Measurements from ENCODE around the gene DPEP1. TPM values are rescaled to one million over a fixed set of nuclear protein-coding genes. Genes with fewer than 3 reads are reported as not detected.

DPEP1 gene
- total RNA-seq, 1 experiment from 2014 or later: 1.1 TPM

DNA sequence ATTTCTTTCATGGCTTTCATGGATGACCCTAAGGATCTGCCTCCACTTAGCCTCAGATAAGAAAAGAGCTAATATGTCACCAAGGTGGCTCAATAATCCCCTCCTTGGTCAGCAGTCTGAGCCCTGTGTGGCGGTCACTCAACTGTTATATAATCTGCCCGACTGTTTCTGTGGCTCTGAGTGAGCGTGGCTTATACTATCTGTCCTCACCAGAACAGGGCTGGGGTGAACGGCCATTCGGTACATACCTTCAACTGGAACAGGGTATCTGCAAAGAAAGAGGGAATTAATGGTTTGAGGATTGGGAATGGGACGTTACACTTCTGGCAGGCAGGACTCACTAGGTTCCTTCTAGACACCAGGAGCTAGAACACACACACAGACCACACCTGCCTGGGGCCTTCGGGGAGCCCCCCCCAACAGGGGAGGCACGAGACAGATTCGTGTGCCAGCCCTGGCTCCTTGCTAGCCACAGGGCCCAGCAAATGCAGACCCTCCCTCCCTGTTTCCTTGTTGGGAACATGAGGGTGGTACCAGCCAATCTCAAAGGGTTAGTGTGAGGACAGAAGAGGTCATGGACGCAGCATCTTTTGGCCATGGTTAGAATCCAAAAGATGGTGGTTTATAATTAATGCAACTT lies 40.3 kb downstream of the DPEP1 start:
- DNase-seq (ENCODE audit: low read depth, low spot score) (no peak), ATAC-seq (no peak)
- no peak overlapping the region for H3K4me2 ChIP-seq (ENCODE audit: low read length)
- TF ChIP-seq SIN3A (IDR thresholded peaks at IDR 0.05; ENCODE audit: low read depth): no peak
- no peak for TF ChIP-seq REST (IDR thresholded peaks at IDR 0.05; ENCODE audit: low read depth)
- TF ChIP-seq TCF7L2 (IDR thresholded peaks at IDR 0.05; ENCODE audit: borderline replicate concordance, extremely low read depth, insufficient read depth, insufficient read length): no peak
- no peak for TF ChIP-seq CTCF (IDR thresholded peaks at IDR 0.05 in 2 of 3, conservative IDR thresholded peaks at IDR 0.05 in 1 of 3; ENCODE audit: borderline replicate concordance in 1 of 3, insufficient read depth in 1 of 3, low read depth in 2 of 3, low read length in 2 of 3)
- TF ChIP-seq CEBPB (IDR thresholded peaks at IDR 0.05; ENCODE audit: low read depth): no peak
- TF ChIP-seq ATF3 (IDR thresholded peaks at IDR 0.05): no peak
- TF ChIP-seq RAD21 (IDR thresholded peaks at IDR 0.05; ENCODE audit: low read depth): no peak
- TF ChIP-seq CBX3 (IDR thresholded peaks at IDR 0.05; ENCODE audit: low read depth): no peak
- TF ChIP-seq EZH2 (IDR thresholded peaks at IDR 0.05): no peak
- TF ChIP-seq SP1 (IDR thresholded peaks at IDR 0.05; ENCODE audit: low read depth): no peak
- no peak for TF ChIP-seq POLR2A (IDR thresholded peaks at IDR 0.05; ENCODE audit: borderline replicate concordance, extremely low read depth, insufficient read depth, insufficient read length)
- no peak for TF ChIP-seq EZH2phosphoT487 (IDR thresholded peaks at IDR 0.05; ENCODE audit: borderline replicate concordance)
- TF ChIP-seq YY1 (IDR thresholded peaks at IDR 0.05; ENCODE audit: extremely low read depth, insufficient replicate concordance, low read depth, low read length): no peak
- TF ChIP-seq ELF1 (IDR thresholded peaks at IDR 0.05; ENCODE audit: borderline replicate concordance, low read depth): no peak
- TF ChIP-seq, protein P1, sequence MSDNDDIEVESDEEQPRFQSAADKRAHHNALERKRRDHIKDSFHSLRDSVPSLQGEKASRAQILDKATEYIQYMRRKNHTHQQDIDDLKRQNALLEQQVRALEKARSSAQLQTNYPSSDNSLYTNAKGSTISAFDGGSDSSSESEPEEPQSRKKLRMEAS (IDR thresholded peaks at IDR 0.05): no peak
- TF ChIP-seq SRF (IDR thresholded peaks at IDR 0.05; ENCODE audit: low read depth): no peak
- TF ChIP-seq, protein P2, sequence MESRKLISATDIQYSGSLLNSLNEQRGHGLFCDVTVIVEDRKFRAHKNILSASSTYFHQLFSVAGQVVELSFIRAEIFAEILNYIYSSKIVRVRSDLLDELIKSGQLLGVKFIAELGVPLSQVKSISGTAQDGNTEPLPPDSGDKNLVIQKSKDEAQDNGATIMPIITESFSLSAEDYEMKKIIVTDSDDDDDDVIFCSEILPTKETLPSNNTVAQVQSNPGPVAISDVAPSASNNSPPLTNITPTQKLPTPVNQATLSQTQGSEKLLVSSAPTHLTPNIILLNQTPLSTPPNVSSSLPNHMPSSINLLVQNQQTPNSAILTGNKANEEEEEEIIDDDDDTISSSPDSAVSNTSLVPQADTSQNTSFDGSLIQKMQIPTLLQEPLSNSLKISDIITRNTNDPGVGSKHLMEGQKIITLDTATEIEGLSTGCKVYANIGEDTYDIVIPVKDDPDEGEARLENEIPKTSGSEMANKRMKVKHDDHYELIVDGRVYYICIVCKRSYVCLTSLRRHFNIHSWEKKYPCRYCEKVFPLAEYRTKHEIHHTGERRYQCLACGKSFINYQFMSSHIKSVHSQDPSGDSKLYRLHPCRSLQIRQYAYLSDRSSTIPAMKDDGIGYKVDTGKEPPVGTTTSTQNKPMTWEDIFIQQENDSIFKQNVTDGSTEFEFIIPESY (IDR thresholded peaks at IDR 0.05; ENCODE audit: extremely low read depth, insufficient replicate concordance, low read length): no peak
- TF ChIP-seq EGR1 (IDR thresholded peaks at IDR 0.05; ENCODE audit: low read depth): no peak
- no peak for TF ChIP-seq JUND (IDR thresholded peaks at IDR 0.05)
- TF ChIP-seq ZFX (IDR thresholded peaks at IDR 0.05): no peak
- no peak overlapping the region for H2AFZ ChIP-seq (ENCODE audit: low read depth, low read length, poor library complexity, severe bottlenecking)
- POLR2A ChIA-PET: no interaction called here
- no peaks in the 10 kb centered on the region; the same call in 1 of the 2 replicates for H4K20me1 ChIP-seq (ENCODE audit: insufficient read depth)
- peaks cover 11 to 25% of the 10 kb centered on the region in 2 experiments; a peak in 3 of 4 replicates for H3K36me3 ChIP-seq (ENCODE audit: control insufficient read depth in 1 of 2, insufficient read depth in 2 of 2, low read length in 2 of 2)
- intact Hi-C loops (cut with micrococcal nuclease): no loop called here
- TSS peak; percentile 13 for BruUV-seq (replicated peaks)
- no peaks in the 10 kb centered on the region for H3K27me3 ChIP-seq (ENCODE audit: insufficient read depth, low read length)
- H3K9ac ChIP-seq (ENCODE audit: low read length): no peak overlapping the region
- H3K79me2 ChIP-seq (ENCODE audit: insufficient read depth, low read length): peaks cover 74% of the 10 kb centered on the region
- RAD21 ChIA-PET (ENCODE audit: low non-redundant PET in 1 of 2, low total read pairs in 2 of 2, uncharacterized antibody in 2 of 2, unreplicated experiment in 2 of 2): interaction anchor here in 1 of 2 experiments (0.7 kb wide), 1 partner anchor 12 kb away, joined by 4 read pairs; no protein-coding TSS in a partner anchor
- H3K9me2 ChIP-seq (ENCODE audit: insufficient read depth): no peaks in the 10 kb centered on the region
- no peak overlapping the region for H3K27ac ChIP-seq (ENCODE audit: low read depth, low read length)
- H3K9me3 ChIP-seq (ENCODE audit: control insufficient read depth in 1 of 2, insufficient read depth in 1 of 2, low read depth in 1 of 2, low read length in 2 of 2): no peaks in the 10 kb centered on the region
- H3K4me1 ChIP-seq (ENCODE audit: control insufficient read depth in 1 of 2, insufficient read depth in 2 of 2, low read length in 2 of 2): peaks cover 11 to 21% of the 10 kb centered on the region in 2 experiments; a peak in 3 of 4 replicates
- no peak overlapping the region for H3K4me3 ChIP-seq (replicated peaks in 1 of 2; ENCODE audit: low read depth in 1 of 2, low read length in 2 of 2)
- CTCF ChIA-PET: no interaction called here
